PC-3 (cell line): ENCODE data around the gene DHRS4. TPM values are rescaled to one million over a fixed set of nuclear protein-coding genes. Genes with fewer than 3 reads are reported as not detected.

Source experiments
- ATAC-seq: fragments of 200-7000 bp; cut with Tn5 transposase; 2 replicates; pipeline ENCODE4 v1.9.1; 2020; ENCODE audit warnings: mild to moderate bottlenecking, moderate library complexity
- BruUV-seq: library from RNA; stranded (reverse); fragments of 400-500 nt; replicated peaks from 2 replicates; lab custom pipeline; 2021; lab: Mats Ljungman, UMichigan
- CTCF ChIA-PET: fragments of 300-600 bp; sonication (Branson Sonifier 250); formaldehyde crosslinking; loops from one replicate; lab custom pipeline; 2022; ENCODE audit warnings: antibody characterized with exemption; lab: Charles Lee
- POLR2A ChIA-PET: fragments of 300-600 bp; sonication (Branson Sonifier 250); formaldehyde crosslinking; loops from one replicate; lab custom pipeline; 2022; ENCODE audit warnings: antibody characterized with exemption; ENCODE audit not compliant: unreplicated experiment; lab: Charles Lee
- DNase-seq: peaks from one replicate; pipeline ENCODE4 v3.0.0-alpha.2; 2015
- H2AFZ ChIP-seq: fragments of 300-600 bp; sonication (generic); 2 replicates; pipeline ENCODE4 v1.6.0; 2016; ENCODE audit warnings: antibody characterized with exemption, low read length
- H3F3A ChIP-seq: fragments of 300-600 bp; sonication (generic); one replicate; pipeline ENCODE4 v1.6.0; 2017; ENCODE audit warnings: antibody characterized with exemption, low read length, control low read depth, mild to moderate bottlenecking; ENCODE audit not compliant: unreplicated experiment
- H3K27ac ChIP-seq: fragments of 300-600 bp; sonication (generic); 2 replicates; pipeline ENCODE4 v1.5.1; 2016; ENCODE audit warnings: mild to moderate bottlenecking, low read length
- H3K27me3 ChIP-seq: fragments of 300-600 bp; sonication (generic); 2 replicates; pipeline ENCODE4 v1.6.1; 2016; ENCODE audit warnings: low read length, mixed read lengths
- H3K36me3 ChIP-seq: fragments of 300-600 bp; sonication (generic); 2 replicates; pipeline ENCODE4 v1.6.1; 2016; ENCODE audit warnings: low read depth, mixed run types, low read length, mixed read lengths
- H3K4me1 ChIP-seq: fragments of 300-600 bp; sonication (generic); 2 replicates; pipeline ENCODE4 v1.5.1; 2016; ENCODE audit warnings: low read length; ENCODE audit not compliant: insufficient read depth
- H3K4me2 ChIP-seq: fragments of 300-600 bp; sonication (generic); 2 replicates; pipeline ENCODE4 v1.6.0; 2016; ENCODE audit warnings: low read length
- H3K4me3 ChIP-seq: fragments of 300-600 bp; sonication (generic); 2 replicates; pipeline ENCODE4 v1.5.1; 2016; ENCODE audit warnings: mild to moderate bottlenecking, low read length, mixed read lengths
- H3K79me2 ChIP-seq: fragments of 300-600 bp; sonication (generic); 2 replicates; pipeline ENCODE4 v1.6.1; 2017; ENCODE audit warnings: low read length, mixed read lengths
- H3K9ac ChIP-seq: fragments of 300-600 bp; sonication (generic); 2 replicates; pipeline ENCODE4 v1.6.0; 2016; ENCODE audit warnings: mild to moderate bottlenecking, low read length
- H3K9me2 ChIP-seq: fragments of 300-600 bp; sonication (generic); replicated peaks from 2 replicates; pipeline ENCODE4 v1.6.1; 2016; ENCODE audit warnings: mixed run types, low read length, mixed read lengths
- H3K9me3 ChIP-seq: fragments of 300-600 bp; sonication (generic); 2 replicates; pipeline ENCODE4 v1.6.1; 2016; ENCODE audit warnings: low read length, mixed read lengths
- H4K20me1 ChIP-seq: fragments of 300-600 bp; sonication (generic); 2 replicates; pipeline ENCODE4 v1.6.1; 2016; ENCODE audit warnings: low read length, mixed read lengths
- EZH2 ChIP-seq: fragments of 300-600 bp; sonication (generic); IDR thresholded peaks from one replicate; pipeline ENCODE4 v1.6.1; 2017; ENCODE audit warnings: antibody characterized with exemption, mild to moderate bottlenecking, low read length; ENCODE audit not compliant: unreplicated experiment
- EZH2phosphoT487 ChIP-seq: fragments of 300-600 bp; sonication (generic); IDR thresholded peaks from 2 replicates; pipeline ENCODE4 v1.6.1; 2018; ENCODE audit warnings: mild to moderate bottlenecking, antibody characterized with exemption, low read length, borderline replicate concordance
- intact Hi-C: fragments of 100-400 bp; cut with micrococcal nuclease; formaldehyde crosslinking; loops from 2 replicates; pipeline ENCODE4 v1.9.0; 2023
- total RNA-seq: library from RNA; depleted of rRNA; stranded (reverse); fragments of >200 nt; gene quantifications from 2 replicates; pipeline ENCODE4 v1.2.3, GENCODE V29; 2014
- TF ChIP-seq, protein P1 (sequence below): fragments of 300-600 bp; sonication (generic); conservative IDR thresholded peaks from 2 replicates; pipeline ENCODE4 v1.5.1; 2017; ENCODE audit warnings: antibody characterized with exemption, low read depth, mild to moderate bottlenecking, low read length

Gene DHRS4
- total RNA-seq, 1 experiment from 2014 or later: 108 TPM

DNA sequence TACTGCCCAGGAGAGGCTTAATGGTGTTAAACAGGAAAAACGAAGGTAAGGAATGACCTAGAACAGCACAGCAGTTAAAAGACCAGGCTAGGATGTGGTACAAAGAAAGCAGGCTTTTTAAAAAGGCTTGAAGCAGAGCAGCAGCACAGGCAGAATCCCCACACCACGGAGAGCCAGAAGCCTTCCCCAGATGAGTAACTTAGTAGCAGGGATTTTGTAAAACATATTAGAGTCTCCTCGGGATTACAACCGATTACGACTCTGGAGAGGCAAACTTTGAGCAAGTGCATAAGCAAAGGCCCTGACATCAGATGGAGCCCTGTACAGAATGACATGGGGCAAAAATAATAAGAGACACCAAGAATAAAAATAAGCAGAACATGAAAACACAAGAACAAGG, 37.1 kb upstream of the DHRS4 start:
- ATAC-seq: no peak
- Histone ChIP-seq H3K36me3 (no peaks in the 10 kb centered on the region), H3F3A (no peaks in the 10 kb centered on the region), H3K9ac (no peak overlapping the region), H3K79me2 (no peaks in the 10 kb centered on the region), H4K20me1 (no peaks in the 10 kb centered on the region), H3K4me3 (no peak overlapping the region), H3K9me2 (no peaks in the 10 kb centered on the region), H3K9me3 (no peaks in the 10 kb centered on the region), H3K27me3 (peaks cover 32% of the 10 kb centered on the region), H3K4me2 (no peak overlapping the region), H3K4me1 (no peaks in the 10 kb centered on the region), H3K27ac (no peak overlapping the region), H2AFZ (no peak overlapping the region)
- ChIA-PET CTCF (no interaction called here), POLR2A (interaction anchor here (0.5 kb wide), 1 partner anchor 374 kb away, joined by 4 read pairs; no protein-coding TSS in a partner anchor)
- BruUV-seq: no TSS peak
- TF ChIP-seq EZH2phosphoT487 (no peak), EZH2 (no peak)
- TF ChIP-seq, protein P1, sequence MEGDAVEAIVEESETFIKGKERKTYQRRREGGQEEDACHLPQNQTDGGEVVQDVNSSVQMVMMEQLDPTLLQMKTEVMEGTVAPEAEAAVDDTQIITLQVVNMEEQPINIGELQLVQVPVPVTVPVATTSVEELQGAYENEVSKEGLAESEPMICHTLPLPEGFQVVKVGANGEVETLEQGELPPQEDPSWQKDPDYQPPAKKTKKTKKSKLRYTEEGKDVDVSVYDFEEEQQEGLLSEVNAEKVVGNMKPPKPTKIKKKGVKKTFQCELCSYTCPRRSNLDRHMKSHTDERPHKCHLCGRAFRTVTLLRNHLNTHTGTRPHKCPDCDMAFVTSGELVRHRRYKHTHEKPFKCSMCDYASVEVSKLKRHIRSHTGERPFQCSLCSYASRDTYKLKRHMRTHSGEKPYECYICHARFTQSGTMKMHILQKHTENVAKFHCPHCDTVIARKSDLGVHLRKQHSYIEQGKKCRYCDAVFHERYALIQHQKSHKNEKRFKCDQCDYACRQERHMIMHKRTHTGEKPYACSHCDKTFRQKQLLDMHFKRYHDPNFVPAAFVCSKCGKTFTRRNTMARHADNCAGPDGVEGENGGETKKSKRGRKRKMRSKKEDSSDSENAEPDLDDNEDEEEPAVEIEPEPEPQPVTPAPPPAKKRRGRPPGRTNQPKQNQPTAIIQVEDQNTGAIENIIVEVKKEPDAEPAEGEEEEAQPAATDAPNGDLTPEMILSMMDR: no peak
- DNase-seq: no peak
- intact Hi-C loops: no loop called here

GRCh38 chr14:23922545-23922944, 31.0 kb upstream of the DHRS4 start:
- no peak overlapping the region for H3K4me3 ChIP-seq
- TF ChIP-seq EZH2 (no peak), EZH2phosphoT487 (no peak)
- TF ChIP-seq, protein P1: no peak
- no TSS peak for BruUV-seq
- POLR2A ChIA-PET: no interaction called here
- no peak overlapping the region for H3K4me2 ChIP-seq
- H3K9ac ChIP-seq: no peak overlapping the region
- no peaks in the 10 kb centered on the region for H4K20me1 ChIP-seq
- DNase-seq (no peak), ATAC-seq (no peak)
- H3K9me3 ChIP-seq: no peaks in the 10 kb centered on the region
- no peaks in the 10 kb centered on the region for H3K4me1 ChIP-seq
- no peak overlapping the region for H2AFZ ChIP-seq
- H3K36me3 ChIP-seq: no peaks in the 10 kb centered on the region
- intact Hi-C loops: no loop called here
- H3K27me3 ChIP-seq: peaks cover 19% of the 10 kb centered on the region; the same call in 1 of the 2 replicates
- H3K27ac ChIP-seq: no peak overlapping the region
- no peaks in the 10 kb centered on the region for H3F3A ChIP-seq
- H3K79me2 ChIP-seq: no peaks in the 10 kb centered on the region
- CTCF ChIA-PET: no interaction called here
- no peaks in the 10 kb centered on the region for H3K9me2 ChIP-seq

DNA sequence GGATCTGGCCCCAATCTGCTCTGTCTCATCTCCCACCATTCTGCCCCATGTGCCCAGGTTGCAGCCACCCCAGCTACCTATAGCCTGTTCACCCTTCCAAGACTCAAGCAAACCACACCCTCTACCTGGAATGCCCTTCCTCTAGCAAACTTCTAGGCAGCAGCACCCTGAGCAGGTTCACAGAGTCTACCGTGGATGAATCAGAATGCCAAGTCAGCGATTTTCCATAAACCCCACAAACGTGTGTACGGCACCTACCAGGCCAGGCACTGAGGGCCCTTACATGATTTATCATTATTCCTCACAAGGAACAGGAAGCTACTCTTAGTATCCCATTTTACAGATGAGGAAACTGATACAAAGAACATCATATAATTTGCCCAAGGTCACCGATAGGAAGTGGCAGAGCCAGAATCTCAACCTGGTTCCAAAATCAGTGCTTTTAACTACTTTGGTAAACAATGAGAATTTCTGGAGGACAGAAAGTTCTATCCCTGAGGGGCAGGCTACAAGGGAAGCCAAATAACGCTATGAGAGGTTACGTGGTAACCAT, 28.0 kb upstream of the DHRS4 start:
- Histone ChIP-seq H3K36me3 (no peaks in the 10 kb centered on the region), H3K4me1 (no peaks in the 10 kb centered on the region), H3K27ac (no peak overlapping the region), H3K4me2 (no peak overlapping the region), H3K9me3 (no peaks in the 10 kb centered on the region), H3F3A (no peaks in the 10 kb centered on the region), H3K4me3 (no peak overlapping the region), H2AFZ (no peak overlapping the region), H3K9ac (no peak overlapping the region), H3K9me2 (no peaks in the 10 kb centered on the region), H4K20me1 (no peaks in the 10 kb centered on the region), H3K27me3 (peaks cover 12% of the 10 kb centered on the region; the same call in 1 of the 2 replicates), H3K79me2 (no peaks in the 10 kb centered on the region)
- ATAC-seq: no peak
- no TSS peak for BruUV-seq
- POLR2A ChIA-PET: no interaction called here
- DNase-seq: no peak
- TF ChIP-seq EZH2phosphoT487 (no peak), EZH2 (no peak)
- TF ChIP-seq, protein P1: no peak
- CTCF ChIA-PET: no interaction called here
- intact Hi-C loops: loop anchor here (5.0 kb wide), 1 partner anchor 338 kb away; no protein-coding TSS in a partner anchor
